HG03442 (cell line): ENCODE data around the gene CHST11.
"Not testable (repeated sequence)": the region's sequence is repeated elsewhere in the genome, so short reads cannot be mapped to it uniquely, and the experiment has no call there.

Experiments used
- ATAC-seq: cut with Tn5 transposase; IDR thresholded peaks from one replicate; pipeline ENCODE4 v1.9.1; 2021; ENCODE audit warnings: mild to moderate bottlenecking, moderate library complexity; ENCODE audit not compliant: unreplicated experiment

The CHST11 gene

DNA sequence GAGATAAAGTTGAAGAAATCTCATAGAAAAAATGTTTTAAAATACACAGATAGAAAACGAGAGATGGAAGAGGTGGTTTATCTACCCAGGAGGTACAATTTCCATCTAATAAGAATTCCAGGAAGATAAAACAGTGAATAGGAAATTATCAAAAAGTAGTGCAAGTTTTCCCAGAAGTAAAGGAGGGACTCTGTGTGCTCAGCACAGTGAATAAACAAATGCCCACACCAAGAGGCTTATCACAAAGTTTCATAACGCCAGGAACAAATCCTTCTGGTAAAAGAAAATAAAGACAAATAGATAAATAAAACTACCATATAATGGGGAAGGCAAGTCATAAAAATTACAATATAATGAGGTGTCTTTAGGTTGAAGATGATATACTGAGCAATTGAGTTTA is 322.4 kb downstream of the CHST11 start:
- no peak for ATAC-seq

- ATAC-seq: no peak
Measured at GRCh38 chr12:104782296-104782695, 325.5 kb downstream of the CHST11 start.

DNA sequence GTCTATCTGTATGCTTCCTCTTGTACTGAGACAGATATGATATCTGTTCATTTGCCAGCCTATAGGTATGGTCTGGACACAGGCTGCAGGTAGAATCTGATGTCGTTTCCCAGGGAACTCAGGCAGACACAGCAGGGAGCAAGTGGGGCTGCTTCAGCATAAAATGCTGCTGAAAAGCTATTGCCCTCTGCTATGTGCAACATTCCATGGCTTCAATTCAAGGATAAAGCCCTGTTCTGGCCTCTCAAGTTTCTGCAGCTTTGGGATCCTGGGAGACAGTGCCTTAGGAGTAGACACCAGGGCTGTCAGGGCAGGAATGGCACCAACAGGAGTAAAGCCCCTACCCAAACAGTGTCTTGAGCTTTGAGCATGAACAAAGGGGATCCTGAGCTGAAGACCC is 327.8 kb downstream of the CHST11 start:
- no peak for ATAC-seq

DNA sequence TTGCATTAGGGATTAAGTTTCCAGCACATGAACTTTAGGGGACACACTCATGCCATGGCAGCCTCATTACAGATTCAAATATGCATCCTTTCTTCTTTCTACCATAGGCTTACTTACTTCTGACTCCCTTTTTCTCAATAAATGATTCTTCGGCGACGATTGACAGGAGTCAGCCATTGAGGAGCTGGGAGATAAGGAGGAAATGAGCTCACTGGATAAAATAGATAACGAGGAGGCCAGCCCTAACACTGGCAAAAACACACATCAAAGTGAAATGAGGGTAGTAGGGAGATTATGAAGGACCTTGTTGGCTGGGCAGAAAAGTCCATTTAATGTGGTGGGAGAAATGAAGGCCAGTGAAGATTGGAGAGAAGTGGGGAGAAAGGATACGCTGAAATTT is 329.1 kb downstream of the CHST11 start:
- ATAC-seq: no peak

GRCh38 chr12:104786352-104786751 is 329.6 kb downstream of the CHST11 start:
- ATAC-seq: no peak

GRCh38 chr12:104788840-104789271 is 332.1 kb downstream of the CHST11 start:
- ATAC-seq: no peak

DNA sequence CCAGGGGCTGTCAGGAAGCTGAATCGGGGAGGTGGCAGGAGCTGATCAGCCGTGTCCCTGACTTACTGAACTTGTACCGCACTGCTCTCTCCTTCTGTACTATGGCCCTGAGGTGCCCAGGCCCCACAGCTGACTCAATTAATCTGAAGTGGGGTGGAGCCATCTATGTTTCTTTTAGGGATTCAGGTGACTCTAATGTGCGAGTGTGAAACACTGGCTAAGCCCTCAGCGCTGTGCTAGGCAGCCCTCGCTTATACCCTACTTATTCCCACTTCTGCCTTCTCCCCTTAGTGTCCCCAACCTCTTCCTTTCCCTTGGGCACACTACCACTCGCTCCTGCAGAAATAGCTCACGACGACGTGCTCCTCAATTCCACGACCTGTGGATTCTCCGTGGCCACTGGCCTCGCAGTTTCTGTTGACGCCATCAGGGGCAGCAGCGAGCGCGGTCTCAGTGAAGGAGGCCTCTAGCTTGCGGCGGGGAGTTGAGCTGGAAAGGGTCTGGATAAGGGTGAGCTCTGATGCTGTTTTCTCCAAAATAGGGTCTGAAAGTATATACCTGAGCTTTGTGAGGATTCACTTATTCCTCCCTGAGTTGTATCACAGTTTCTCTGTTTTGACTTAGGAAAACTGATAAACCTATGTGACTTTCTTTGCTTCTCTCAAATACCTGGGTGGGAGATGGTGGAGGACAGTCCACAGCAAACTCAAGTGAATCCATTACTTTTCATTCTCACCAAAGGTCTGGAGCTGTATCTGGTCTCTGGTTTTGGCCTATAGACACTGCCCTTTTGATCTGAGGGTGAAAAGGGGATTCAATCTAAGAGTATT is 333.8 kb downstream of the CHST11 start:
- ATAC-seq: no peak

- ATAC-seq: no peak
Measured at GRCh38 chr12:104792570-104792969, 335.8 kb downstream of the CHST11 start.

DNA sequence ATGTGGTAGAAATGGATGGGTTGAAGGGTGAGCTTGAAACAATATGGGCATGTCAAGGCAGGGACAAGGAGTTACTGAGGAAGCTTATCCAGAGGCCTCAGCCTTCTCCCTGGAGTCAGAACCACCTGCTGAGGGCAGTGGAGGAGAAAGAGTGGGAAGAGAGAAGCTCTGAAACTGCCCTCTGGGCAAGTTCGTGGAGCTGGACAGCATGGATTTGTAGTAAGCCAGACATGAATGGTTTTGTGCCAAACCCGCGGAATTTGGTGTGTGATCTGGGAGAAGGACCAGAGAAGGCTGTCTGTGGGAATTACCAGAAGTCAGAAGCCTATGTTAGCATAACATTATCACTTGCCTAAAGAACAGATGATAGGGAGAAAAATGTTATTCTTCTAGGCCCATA is 336.5 kb downstream of the CHST11 start:
- no peak for ATAC-seq

GRCh38 chr12:104793968-104794367 is 337.2 kb downstream of the CHST11 start:
- ATAC-seq: no peak

DNA sequence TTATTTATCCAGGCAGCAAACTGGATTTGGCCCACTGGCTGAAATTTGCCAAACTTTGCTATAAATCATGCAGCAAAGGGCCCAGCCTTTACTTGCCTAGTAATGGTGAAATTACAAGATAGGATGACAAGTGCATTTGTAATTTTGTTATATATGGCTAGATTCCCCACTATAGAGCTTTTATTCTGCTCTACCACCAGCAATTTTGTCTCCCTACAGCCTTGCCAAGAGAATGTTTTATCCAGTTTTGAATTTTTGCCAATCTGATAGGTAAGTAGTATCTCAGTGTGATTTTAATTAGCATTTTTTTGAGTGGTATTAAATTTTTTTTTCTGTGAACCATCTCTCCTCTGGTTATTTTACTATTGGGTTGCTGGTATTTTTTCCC is 339.7 kb downstream of the CHST11 start:
- ATAC-seq: no peak

DNA sequence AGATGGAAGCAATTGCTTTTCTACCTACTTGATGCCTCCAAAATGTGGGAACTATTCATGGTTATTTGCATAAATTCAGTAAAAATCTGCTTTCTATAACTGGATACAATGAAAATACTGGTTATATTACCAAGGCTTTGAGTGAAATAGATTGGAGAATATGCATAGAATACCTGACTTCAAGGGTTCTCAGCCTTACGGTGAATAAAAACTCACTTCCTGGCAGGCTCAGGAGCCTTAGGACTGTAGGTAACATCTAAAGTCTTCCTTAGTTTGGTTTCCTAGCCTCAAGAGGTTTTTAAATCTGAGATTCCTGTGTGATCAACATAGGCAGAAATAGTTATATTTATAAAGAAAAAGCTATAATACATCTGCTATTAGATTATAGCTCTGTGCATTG is 342.7 kb downstream of the CHST11 start:
- ATAC-seq: no peak

- no peak for ATAC-seq
Measured at GRCh38 chr12:104801005-104801404, 344.3 kb downstream of the CHST11 start.

GRCh38 chr12:104801427-104801826 is 344.7 kb downstream of the CHST11 start:
- no peak for ATAC-seq

- ATAC-seq: no peak
Measured at GRCh38 chr12:104802208-104802607, 345.5 kb downstream of the CHST11 start.

DNA sequence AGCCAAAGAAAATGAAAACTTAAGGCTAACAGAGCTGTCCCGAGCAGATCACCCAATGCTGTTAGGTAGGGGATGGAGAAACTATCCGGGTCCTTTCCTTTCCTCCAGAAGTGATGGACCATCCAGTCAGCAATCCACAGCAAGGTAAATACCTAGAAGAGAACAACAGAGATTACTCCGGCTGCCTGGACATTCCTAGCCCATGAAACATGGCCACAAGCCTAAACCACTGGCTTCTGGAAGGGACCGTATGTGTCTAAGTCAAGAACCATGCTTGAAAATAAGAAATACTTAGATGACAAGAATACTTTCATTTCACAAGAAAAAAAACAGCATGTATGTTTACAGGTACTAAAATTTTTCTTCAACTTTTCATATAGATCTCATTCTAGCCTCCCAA is 348.4 kb downstream of the CHST11 start:
- no peak for ATAC-seq

DNA sequence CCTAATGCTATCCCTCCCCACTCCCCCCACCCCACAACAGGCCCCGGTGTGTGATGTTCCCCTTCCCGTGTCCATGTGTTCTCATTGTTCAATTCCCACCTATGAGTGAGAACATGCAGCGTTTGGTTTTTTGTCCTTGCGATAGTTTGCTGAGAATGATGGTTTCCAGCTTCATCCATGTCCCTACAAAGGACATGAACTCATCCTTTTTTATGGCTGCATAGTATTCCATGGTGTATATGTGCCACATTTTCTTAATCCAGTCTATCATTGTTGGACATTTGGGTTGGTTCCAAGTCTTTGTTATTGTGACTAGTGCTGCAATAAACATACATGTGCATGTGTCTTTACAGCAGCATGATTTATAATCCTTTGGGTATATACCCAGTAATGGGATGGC is 349.4 kb downstream of the CHST11 start:
- not testable (repeated sequence) for ATAC-seq

DNA sequence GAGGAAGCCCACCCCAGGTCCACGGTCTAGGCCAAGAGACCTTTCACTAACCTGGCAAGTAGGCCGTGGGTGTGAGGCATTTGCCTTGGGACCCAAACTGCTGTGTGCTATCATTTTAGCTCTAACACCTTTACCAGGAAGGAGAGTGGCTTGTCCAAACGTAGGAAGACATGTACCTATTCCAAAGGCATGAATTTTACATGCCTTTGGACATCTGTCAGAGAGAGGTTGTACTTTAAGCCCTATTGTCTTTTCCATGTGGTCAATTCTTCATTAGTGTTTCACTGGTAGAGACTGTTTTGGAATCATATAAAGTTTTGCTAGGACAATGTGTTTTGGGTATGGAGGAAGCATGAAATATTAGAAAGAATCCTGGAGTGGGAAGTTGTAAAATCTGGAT is 352.5 kb downstream of the CHST11 start:
- no peak for ATAC-seq

GRCh38 chr12:104809706-104810385 is 353.1 kb downstream of the CHST11 start:
- no peak for ATAC-seq
